Endothelial cell of umbilical vein (primary cell): ENCODE data around the gene PTGES. TPM values are rescaled to one million over a fixed set of nuclear protein-coding genes. Genes with fewer than 3 reads are reported as not detected.

Experiments used
- BruUV-seq: library from RNA; stranded (reverse); fragments of 400-500 nt; replicated peaks from 2 replicates; lab custom pipeline; 2021; lab: Mats Ljungman, UMichigan
- CTCF ChIA-PET: fragments of 300-600, 350-600 bp; sonication (Branson Sonifier 250); formaldehyde crosslinking; loops from one replicate; lab custom pipeline; 2021; ENCODE audit warnings: antibody characterized with exemption, inconsistent platforms; lab: Charles Lee
- POLR2A ChIA-PET: fragments of 300-600, 350-600 bp; sonication (Branson Sonifier 250); formaldehyde crosslinking; loops from one replicate; lab custom pipeline; 2021; ENCODE audit warnings: antibody characterized with exemption, inconsistent platforms; lab: Charles Lee
- DNase-seq: peaks from one replicate; pipeline ENCODE4 v3.0.0-alpha.2; 2011; ENCODE audit warnings: low read depth, low spot score
- FAIRE-seq: peaks from 2 replicates; lab custom pipeline; 2011; peaks lifted over from hg19 to GRCh38; lab: Jason Lieb, UNC
- H2AFZ ChIP-seq: 2 replicates; pipeline ENCODE4 v1.6.0; 2012; ENCODE audit warnings: low read depth, low read length, control low read depth, inconsistent platforms
- H3K27ac ChIP-seq: 2 replicates; pipeline ENCODE4 v1.5.1; 2011; ENCODE audit warnings: low read depth, mild to moderate bottlenecking, control low read depth, low read length, moderate library complexity; ENCODE audit not compliant: insufficient read depth
- H3K27me3 ChIP-seq, 2 experiments: 2 replicates each; pipeline versions ENCODE4 v1.6.0 to v1.6.1; 2011; ENCODE audit warnings: low read length in 2 of 2, mixed read lengths in 1 of 2; ENCODE audit not compliant: control insufficient read depth in 2 of 2, insufficient read depth in 2 of 2
- H3K36me3 ChIP-seq, 2 experiments: 2 replicates in 1 of 2; 3 replicates in 1 of 2; pipeline ENCODE4 v1.5.1; 2011; ENCODE audit warnings: low read length in 2 of 2, mild to moderate bottlenecking in 1 of 2, moderate library complexity in 1 of 2; ENCODE audit not compliant: control insufficient read depth in 2 of 2, insufficient read depth in 2 of 2; ENCODE audit errors: extremely low read depth in 1 of 2
- H3K4me1 ChIP-seq: 3 replicates; pipeline ENCODE4 v1.5.1; 2011; ENCODE audit warnings: mild to moderate bottlenecking, low read length; ENCODE audit not compliant: control insufficient read depth, insufficient read depth; ENCODE audit errors: extremely low read depth
- H3K4me2 ChIP-seq: 2 replicates; pipeline ENCODE4 v1.6.1; 2011; ENCODE audit warnings: low read length, control low read depth, mixed read lengths; ENCODE audit not compliant: insufficient read depth
- H3K4me3 ChIP-seq, 3 experiments: fragments of 200-600 bp in 1 of 3; sonication (generic), shearing (Covaris generic) in 1 of 3; replicated peaks in 1 of 3; 2 replicates each; pipeline ENCODE4 v1.5.1; 2011 to 2016; ENCODE audit warnings: control low read depth in 3 of 3, low read length in 3 of 3, mild to moderate bottlenecking in 2 of 3, inconsistent platforms in 1 of 3, low read depth in 1 of 3, moderate library complexity in 1 of 3; ENCODE audit not compliant: insufficient read depth in 1 of 3
- H3K79me2 ChIP-seq: 2 replicates; pipeline ENCODE4 v1.6.0; 2012; ENCODE audit warnings: low read length, inconsistent platforms; ENCODE audit not compliant: control insufficient read depth, insufficient read depth
- H3K9ac ChIP-seq: replicated peaks from 2 replicates; pipeline ENCODE3; 2011; ENCODE audit warnings: low read length, control low read depth; ENCODE audit not compliant: insufficient read depth; ENCODE audit errors: extremely low read depth
- H3K9me1 ChIP-seq: replicated peaks from 3 replicates; pipeline ENCODE4 v1.6.0; 2011; ENCODE audit warnings: mild to moderate bottlenecking, low read length; ENCODE audit not compliant: control insufficient read depth, insufficient read depth; ENCODE audit errors: extremely low read depth
- H3K9me3 ChIP-seq: replicated peaks from 2 replicates; pipeline ENCODE4 v1.5.1; 2012; ENCODE audit warnings: low read length, inconsistent platforms; ENCODE audit not compliant: control insufficient read depth, insufficient read depth
- H4K20me1 ChIP-seq: replicated peaks from 2 replicates; pipeline ENCODE3; 2011; ENCODE audit warnings: mild to moderate bottlenecking, low read length; ENCODE audit not compliant: control insufficient read depth, insufficient read depth; ENCODE audit errors: extremely low read depth
- CTCF ChIP-seq, 2 donors: IDR thresholded peaks; 1 replicate in 1 of 2; 2 replicates in 1 of 2; pipeline ENCODE4 v1.5.1; 2011; ENCODE audit warnings: low read length in 2 of 2, mild to moderate bottlenecking in 2 of 2, moderate library complexity in 2 of 2, control low read depth in 1 of 2, inconsistent platforms in 1 of 2, low read depth in 1 of 2; ENCODE audit not compliant: insufficient read depth in 1 of 2; ENCODE audit errors: extremely low read depth in 1 of 2
- EZH2 ChIP-seq: IDR thresholded peaks from 2 replicates; pipeline ENCODE4 v1.6.1; 2012; ENCODE audit warnings: borderline replicate concordance, low read depth, mild to moderate bottlenecking, moderate library complexity, low read length, inconsistent platforms; ENCODE audit not compliant: severe bottlenecking
- FOS ChIP-seq: IDR thresholded peaks from 2 replicates; pipeline ENCODE4 v1.6.1; 2011; ENCODE audit warnings: mild to moderate bottlenecking, low read length, moderate library complexity, borderline replicate concordance; ENCODE audit not compliant: insufficient read depth
- GATA2 ChIP-seq: IDR thresholded peaks from 2 replicates; pipeline ENCODE4 v1.7.0; 2011; ENCODE audit warnings: low read depth, mild to moderate bottlenecking, moderate library complexity, mixed read lengths, low read length; ENCODE audit not compliant: insufficient read length, insufficient read depth
- JUN ChIP-seq: IDR thresholded peaks from 2 replicates; pipeline ENCODE4 v1.6.1; 2011; ENCODE audit warnings: borderline replicate concordance, low read depth; ENCODE audit not compliant: insufficient read length, insufficient read depth
- MAX ChIP-seq: IDR thresholded peaks from 2 replicates; pipeline ENCODE4 v1.6.1; 2011; ENCODE audit not compliant: insufficient read depth, insufficient read length
- MYC ChIP-seq: IDR thresholded peaks from one replicate; pipeline ENCODE4 v1.6.1; 2011; ENCODE audit warnings: mild to moderate bottlenecking, low read depth, low read length
- POLR2A ChIP-seq: IDR thresholded peaks from 2 replicates; pipeline ENCODE4 v1.6.1; 2012; ENCODE audit warnings: low read depth, mild to moderate bottlenecking, control low read depth, low read length
- POLR2AphosphoS5 ChIP-seq: IDR thresholded peaks from 2 replicates; pipeline ENCODE4 v1.6.1; 2012; ENCODE audit warnings: low read depth, mild to moderate bottlenecking, control low read depth, low read length, moderate library complexity; ENCODE audit not compliant: insufficient read depth
- dilution Hi-C: fragments of 300-500 bp; cut with MboI; formaldehyde crosslinking; loops from one replicate; pipeline ENCODE4 v1.15.0; 2019; ENCODE audit warnings: low sequenced_read_pairs; ENCODE audit not compliant: extremely low pct_ligation_motif_present
- intact Hi-C: fragments of 100-400 bp; cut with micrococcal nuclease; formaldehyde crosslinking; loops from one replicate; pipeline ENCODE4 v1.10.0; 2022
- polyA plus RNA-seq, 4 experiments: library from polyadenylated mRNA; depleted of rRNA in 3 of 4; stranded (reverse) in 3 of 4; unstranded in 1 of 4; fragments of >200 nt; gene quantifications; 2 replicates each; pipeline versions ENCODE4 v1.2.1 to v1.2.3, GENCODE V29; 2011 to 2012; ENCODE audit warnings: missing spikeins in 1 of 4
- total RNA-seq: library from RNA; stranded (reverse); gene quantifications from 2 replicates; pipeline ENCODE4 v1.2.3, GENCODE V29; 2021

PTGES gene
- total and polyA plus RNA-seq, 2 donors (not counting 3 experiments of a cell fraction or from before 2014, with no cell fraction given): not detected

- Histone ChIP-seq H3K9ac (no peak overlapping the region), H3K9me3 (no peaks in the 10 kb centered on the region), H3K4me2 (no peak overlapping the region), H3K27ac (no peak overlapping the region), H2AFZ (no peak overlapping the region), H3K9me1 (no peaks in the 10 kb centered on the region), H3K36me3 (no peaks in the 10 kb centered on the region), H3K79me2 (no peaks in the 10 kb centered on the region), H3K27me3 (no peaks in the 10 kb centered on the region), H3K4me1 (peaks cover 3% of the 10 kb centered on the region), H3K4me3 (no peak overlapping the region), H4K20me1 (no peaks in the 10 kb centered on the region)
- BruUV-seq: no TSS peak
- DNase-seq (no peak), FAIRE-seq (no peak)
- TF ChIP-seq JUN (no peak), POLR2A (no peak), MYC (no peak), FOS (no peak), CTCF (IDR thresholded peaks at IDR 0.05; ENCODE audit: extremely low read depth in 1 of 2, insufficient read depth in 1 of 2, low read depth in 1 of 2, low read length in 2 of 2) (no peak), POLR2AphosphoS5 (no peak), GATA2 (no peak), MAX (no peak), EZH2 (no peak)
- dilution Hi-C loops: no loop called here
- intact Hi-C loops: no loop called here
- POLR2A ChIA-PET: no interaction called here
- CTCF ChIA-PET: interaction anchor here (1.0 to 1.3 kb wide), 3 partner anchors 12 to 36 kb away, joined by 4 read pairs; no protein-coding TSS in a partner anchor
These were observed 9.1 kb upstream of the PTGES start for GRCh38 chr9:129761901-129762369.
